ENCODE data around the gene RELN. TPM values are rescaled to one million over a fixed set of nuclear protein-coding genes. Genes with fewer than 3 reads are reported as not detected.

The RELN gene
- total RNA-seq, 4 donors from 2014 or later: 1.8 to 47.4 (median 6.7) TPM

GRCh38 chr7:103651593-103652377, 337.7 kb downstream of the RELN start:
- no peaks in the 10 kb centered on the region for H3K27me3 ChIP-seq
- H3K36me3 ChIP-seq: no peaks in the 10 kb centered on the region
- no peak overlapping the region for H3K27ac ChIP-seq
- DNase-seq: no peak
- H3K9me3 ChIP-seq: no peaks in the 10 kb centered on the region
- no peaks in the 10 kb centered on the region for H3K4me1 ChIP-seq
- TF ChIP-seq POLR2A (IDR thresholded peaks at IDR 0.05) (no peak), CTCF (IDR thresholded peaks at IDR 0.05) (no peak)
- no peak overlapping the region for H3K4me3 ChIP-seq
- intact Hi-C loops (cut with DNase I; ENCODE audit: low total_unique reads): no loop called here

GRCh38 chr7:103649052-103649451, 340.4 kb downstream of the RELN start:
- Histone ChIP-seq H3K36me3 (no peaks in the 10 kb centered on the region), H3K9me3 (no peaks in the 10 kb centered on the region), H3K27me3 (no peaks in the 10 kb centered on the region), H3K4me1 (no peaks in the 10 kb centered on the region), H3K4me3 (no peak overlapping the region), H3K27ac (no peak overlapping the region)
- DNase-seq: no peak
- no peak for TF ChIP-seq CTCF (IDR thresholded peaks at IDR 0.05)
- TF ChIP-seq POLR2A (IDR thresholded peaks at IDR 0.05): no peak
- intact Hi-C loops (cut with DNase I; ENCODE audit: low total_unique reads): no loop called here

- Histone ChIP-seq H3K36me3 (no peaks in the 10 kb centered on the region), H3K9me3 (no peaks in the 10 kb centered on the region), H3K27ac (no peak overlapping the region), H3K27me3 (no peaks in the 10 kb centered on the region), H3K4me1 (no peaks in the 10 kb centered on the region), H3K4me3 (no peak overlapping the region)
- DNase-seq: no peak
- no peak for TF ChIP-seq CTCF (IDR thresholded peaks at IDR 0.05)
- no peak for TF ChIP-seq POLR2A (IDR thresholded peaks at IDR 0.05)
- intact Hi-C loops (cut with DNase I; ENCODE audit: low total_unique reads): no loop called here
These were observed 341.3 kb downstream of the RELN start for GRCh38 chr7:103648135-103648534.

GRCh38 chr7:103644319-103644718, 345.1 kb downstream of the RELN start:
- Histone ChIP-seq H3K4me3 (no peak overlapping the region), H3K27ac (no peak overlapping the region), H3K4me1 (no peaks in the 10 kb centered on the region), H3K27me3 (no peaks in the 10 kb centered on the region), H3K9me3 (no peaks in the 10 kb centered on the region), H3K36me3 (no peaks in the 10 kb centered on the region)
- DNase-seq: no peak
- intact Hi-C loops (cut with DNase I; ENCODE audit: low total_unique reads): no loop called here
- no peak for TF ChIP-seq POLR2A (IDR thresholded peaks at IDR 0.05)

- no peak overlapping the region for H3K4me3 ChIP-seq
- intact Hi-C loops (cut with DNase I; ENCODE audit: low total_unique reads): no loop called here
- H3K9me3 ChIP-seq: no peaks in the 10 kb centered on the region
- no peaks in the 10 kb centered on the region for H3K36me3 ChIP-seq
- no peaks in the 10 kb centered on the region for H3K27me3 ChIP-seq
- TF ChIP-seq CTCF (IDR thresholded peaks at IDR 0.05) (no peak), POLR2A (IDR thresholded peaks at IDR 0.05) (no peak)
- no peak overlapping the region for H3K27ac ChIP-seq
- no peaks in the 10 kb centered on the region for H3K4me1 ChIP-seq
- no peak for DNase-seq
These were observed 349.3 kb downstream of the RELN start for GRCh38 chr7:103640031-103640779.
